ENCODE results near the gene TNRC6B.
A peak's percentile ranks its signal among the peaks of the same experiment; 100 is the strongest.
"Not testable (repeated sequence)": the region's sequence is repeated elsewhere in the genome, so short reads cannot be mapped to it uniquely, and the experiment has no call there.

Gene TNRC6B

GRCh38 chr22:40367342-40367741 lies 189.6 kb downstream of the TNRC6B start:
- H3K9ac ChIP-seq (ENCODE audit: low read depth in 1 of 2, low read length in 2 of 2) = peak overlapping the region in 1 of 2 donors; percentile 45
- H3K4me3 ChIP-seq (ENCODE audit: low read length in 2 of 2) = peak overlapping the region in 1 of 2 donors; percentile 2
- peak overlapping the region in 1 of 2 donors; percentile 28 for H3K27ac ChIP-seq (ENCODE audit: low read depth in 2 of 2, low read length in 2 of 2)
- no peaks in the 10 kb centered on the region for H3K9me3 ChIP-seq (ENCODE audit: control insufficient read depth in 2 of 2, low read length in 2 of 2)
- peaks cover 1 to 19% of the 10 kb centered on the region in 2 donors for H3K4me1 ChIP-seq (ENCODE audit: control insufficient read depth in 2 of 2, insufficient read depth in 2 of 2, low read length in 2 of 2)
- H3K36me3 ChIP-seq (ENCODE audit: control insufficient read depth in 2 of 2, insufficient read depth in 2 of 2, low read length in 2 of 2) = peaks cover 39% of the 10 kb centered on the region in 2 donors
- no peaks in the 10 kb centered on the region for H3K27me3 ChIP-seq (ENCODE audit: control insufficient read depth in 2 of 2, insufficient read depth in 2 of 2, low read length in 2 of 2)

DNA sequence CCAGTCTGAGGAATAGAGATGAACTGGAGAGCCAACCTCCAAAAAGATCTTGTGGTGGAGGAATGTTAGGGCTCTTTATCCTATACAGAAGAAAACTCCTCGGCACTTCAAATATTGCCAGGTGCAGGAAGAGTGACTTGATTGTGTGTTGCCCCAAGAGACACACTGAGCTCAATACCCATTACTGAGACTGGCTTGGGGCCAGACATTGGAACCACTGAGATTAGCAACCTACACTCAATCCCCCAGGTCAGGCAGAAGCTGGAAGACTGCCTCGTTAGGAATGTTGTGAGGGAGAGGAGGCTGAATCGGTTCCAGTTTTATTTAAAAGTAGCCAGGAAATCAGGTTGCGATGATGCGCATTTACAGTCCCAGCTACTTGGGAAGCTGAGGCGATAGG lies 190.3 kb downstream of the TNRC6B start:
- Histone ChIP-seq H3K4me1 (ENCODE audit: control insufficient read depth in 2 of 2, insufficient read depth in 2 of 2, low read length in 2 of 2) (peaks cover 6 to 19% of the 10 kb centered on the region in 2 donors), H3K27me3 (ENCODE audit: control insufficient read depth in 2 of 2, insufficient read depth in 2 of 2, low read length in 2 of 2) (no peaks in the 10 kb centered on the region), H3K4me3 (ENCODE audit: low read length in 2 of 2) (peak overlapping the region in 1 of 2 donors; percentile 2), H3K27ac (ENCODE audit: low read depth in 2 of 2, low read length in 2 of 2) (peak overlapping the region; percentile 25 to 32), H3K9me3 (ENCODE audit: control insufficient read depth in 2 of 2, low read length in 2 of 2) (no peaks in the 10 kb centered on the region), H3K36me3 (ENCODE audit: control insufficient read depth in 2 of 2, insufficient read depth in 2 of 2, low read length in 2 of 2) (peaks cover 32 to 36% of the 10 kb centered on the region in 2 donors), H3K9ac (ENCODE audit: low read depth in 1 of 2, low read length in 2 of 2) (peak overlapping the region in 1 of 2 donors; percentile 45)

DNA sequence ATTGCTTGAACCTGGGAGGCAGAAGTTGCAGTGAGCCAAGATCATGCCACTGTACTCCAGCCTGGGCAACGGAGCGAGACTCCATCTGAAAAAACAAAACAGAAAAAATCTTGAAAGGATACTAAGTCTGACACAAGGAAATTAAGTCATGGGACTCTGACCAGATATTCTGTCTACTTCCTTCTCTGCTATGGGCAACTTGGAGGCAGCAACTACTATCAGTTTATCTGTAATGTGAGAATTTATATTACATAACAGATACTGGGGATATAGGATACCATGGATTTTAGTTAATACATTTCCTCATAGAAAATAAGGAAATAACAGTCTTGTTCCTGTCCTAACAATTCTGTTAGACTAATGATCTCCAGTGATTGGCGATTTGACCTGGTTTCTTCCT lies 191.1 kb downstream of the TNRC6B start:
- Histone ChIP-seq H3K4me1 (ENCODE audit: control insufficient read depth in 2 of 2, insufficient read depth in 2 of 2, low read length in 2 of 2) (peaks cover 6 to 19% of the 10 kb centered on the region in 2 donors), H3K4me3 (ENCODE audit: low read length in 2 of 2) (no peak overlapping the region), H3K9ac (ENCODE audit: low read depth in 1 of 2, low read length in 2 of 2) (no peak overlapping the region), H3K36me3 (ENCODE audit: control insufficient read depth in 2 of 2, insufficient read depth in 2 of 2, low read length in 2 of 2) (peaks cover 30 to 35% of the 10 kb centered on the region in 2 donors), H3K27ac (ENCODE audit: low read depth in 2 of 2, low read length in 2 of 2) (no peak overlapping the region), H3K27me3 (ENCODE audit: control insufficient read depth in 2 of 2, insufficient read depth in 2 of 2, low read length in 2 of 2) (no peaks in the 10 kb centered on the region), H3K9me3 (ENCODE audit: control insufficient read depth in 2 of 2, low read length in 2 of 2) (no peaks in the 10 kb centered on the region)

DNA sequence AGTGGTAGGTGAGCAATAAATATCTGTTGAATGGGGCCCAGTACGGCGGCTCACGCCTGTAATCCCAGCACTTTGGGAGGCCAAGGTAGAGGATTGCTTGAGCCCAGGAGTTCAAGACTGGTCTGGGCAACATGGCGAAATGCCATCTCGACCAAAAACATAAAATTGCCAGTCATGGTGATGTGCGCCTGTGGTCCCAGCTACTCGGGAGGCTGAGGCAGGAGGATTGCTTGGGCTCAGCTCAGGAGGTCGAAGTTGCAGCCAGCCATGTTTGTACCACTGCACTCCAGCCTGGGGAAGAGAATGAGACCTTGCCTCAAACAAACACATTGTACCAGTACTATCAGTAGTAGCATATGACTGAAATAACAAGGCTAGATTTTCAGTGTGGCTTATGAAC lies 196.8 kb downstream of the TNRC6B start:
- H3K27me3 ChIP-seq (ENCODE audit: control insufficient read depth in 2 of 2, insufficient read depth in 2 of 2, low read length in 2 of 2) = no peaks in the 10 kb centered on the region
- H3K36me3 ChIP-seq (ENCODE audit: control insufficient read depth in 2 of 2, insufficient read depth in 2 of 2, low read length in 2 of 2) = peaks cover 6% of the 10 kb centered on the region in 2 donors
- no peaks in the 10 kb centered on the region for H3K9me3 ChIP-seq (ENCODE audit: control insufficient read depth in 2 of 2, low read length in 2 of 2)
- no peak overlapping the region for H3K4me3 ChIP-seq (ENCODE audit: low read length in 2 of 2)
- no peak overlapping the region for H3K27ac ChIP-seq (ENCODE audit: low read depth in 2 of 2, low read length in 2 of 2)
- H3K4me1 ChIP-seq (ENCODE audit: control insufficient read depth in 2 of 2, insufficient read depth in 2 of 2, low read length in 2 of 2) = peaks cover 3 to 6% of the 10 kb centered on the region in 2 donors
- no peak overlapping the region for H3K9ac ChIP-seq (ENCODE audit: low read depth in 1 of 2, low read length in 2 of 2)

DNA sequence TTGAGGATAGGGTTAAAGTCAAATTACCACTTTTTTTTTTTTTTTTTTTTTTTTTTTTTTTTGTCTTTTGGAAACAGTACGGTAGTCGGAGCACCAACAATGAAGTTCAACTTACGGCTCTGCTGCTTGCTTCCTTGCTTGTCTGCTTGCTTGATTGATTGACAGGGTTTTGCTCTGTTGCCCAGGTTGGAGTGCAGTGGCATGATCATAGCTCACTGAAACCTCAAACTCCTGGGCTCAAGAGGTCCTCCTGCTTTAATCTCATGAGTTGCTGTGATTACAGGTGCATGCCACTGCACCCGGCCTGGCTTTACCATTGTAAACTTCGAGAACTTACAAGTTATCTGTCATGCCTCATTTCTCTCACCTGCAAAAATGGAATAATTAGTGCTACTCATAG lies 198.4 kb downstream of the TNRC6B start:
- no peaks in the 10 kb centered on the region for H3K9me3 ChIP-seq (ENCODE audit: control insufficient read depth in 2 of 2, low read length in 2 of 2)
- no peak overlapping the region for H3K4me3 ChIP-seq (ENCODE audit: low read length in 2 of 2)
- no peak overlapping the region for H3K27ac ChIP-seq (ENCODE audit: low read depth in 2 of 2, low read length in 2 of 2)
- H3K36me3 ChIP-seq (ENCODE audit: control insufficient read depth in 2 of 2, insufficient read depth in 2 of 2, low read length in 2 of 2) = peaks cover 6% of the 10 kb centered on the region in 2 donors
- no peaks in the 10 kb centered on the region for H3K27me3 ChIP-seq (ENCODE audit: control insufficient read depth in 2 of 2, insufficient read depth in 2 of 2, low read length in 2 of 2)
- H3K9ac ChIP-seq (ENCODE audit: low read depth in 1 of 2, low read length in 2 of 2) = no peak overlapping the region
- peaks cover 3 to 6% of the 10 kb centered on the region in 2 donors for H3K4me1 ChIP-seq (ENCODE audit: control insufficient read depth in 2 of 2, insufficient read depth in 2 of 2, low read length in 2 of 2)

DNA sequence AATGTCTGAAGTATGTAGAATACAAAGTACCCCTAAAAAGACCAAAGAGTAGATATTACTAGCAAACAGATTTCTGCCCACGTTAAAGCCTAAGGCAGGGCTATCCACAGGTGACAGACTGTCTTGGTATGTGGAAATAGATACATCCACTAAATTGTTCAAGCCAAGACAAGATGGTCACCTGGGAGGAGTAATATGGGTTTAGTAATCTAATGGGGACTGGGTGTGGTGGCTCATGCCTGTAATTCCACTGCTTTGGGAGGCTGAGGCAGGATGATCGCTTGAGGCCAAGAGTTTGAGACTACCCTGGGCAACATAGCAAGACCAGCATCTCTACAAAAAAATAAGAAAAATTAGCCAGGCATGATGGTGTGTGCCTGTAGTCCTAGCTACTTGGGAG lies 200.2 kb downstream of the TNRC6B start:
- H3K27ac ChIP-seq (ENCODE audit: low read depth in 2 of 2, low read length in 2 of 2) = no peak overlapping the region

GRCh38 chr22:40378448-40378847 lies 200.7 kb downstream of the TNRC6B start:
- not testable (repeated sequence) for H3K4me1 ChIP-seq (ENCODE audit: control insufficient read depth in 2 of 2, insufficient read depth in 2 of 2, low read length in 2 of 2); H3K9ac ChIP-seq (ENCODE audit: low read depth in 1 of 2, low read length in 2 of 2); H3K27ac ChIP-seq (ENCODE audit: low read depth in 2 of 2, low read length in 2 of 2); H3K4me3 ChIP-seq (ENCODE audit: low read length in 2 of 2); H3K36me3 ChIP-seq (ENCODE audit: control insufficient read depth in 2 of 2, insufficient read depth in 2 of 2, low read length in 2 of 2); H3K27me3 ChIP-seq (ENCODE audit: control insufficient read depth in 2 of 2, insufficient read depth in 2 of 2, low read length in 2 of 2); H3K9me3 ChIP-seq (ENCODE audit: control insufficient read depth in 2 of 2, low read length in 2 of 2)

More for the DNA sequence above, 200.2 kb downstream of the TNRC6B start:
- Histone ChIP-seq H3K27me3 (ENCODE audit: control insufficient read depth in 2 of 2, insufficient read depth in 2 of 2, low read length in 2 of 2) (no peaks in the 10 kb centered on the region), H3K36me3 (ENCODE audit: control insufficient read depth in 2 of 2, insufficient read depth in 2 of 2, low read length in 2 of 2) (peaks cover 3 to 6% of the 10 kb centered on the region in 2 donors), H3K4me1 (ENCODE audit: control insufficient read depth in 2 of 2, insufficient read depth in 2 of 2, low read length in 2 of 2) (peaks cover under 1 to 6% of the 10 kb centered on the region in 2 donors), H3K4me3 (ENCODE audit: low read length in 2 of 2) (no peak overlapping the region), H3K9me3 (ENCODE audit: control insufficient read depth in 2 of 2, low read length in 2 of 2) (no peaks in the 10 kb centered on the region), H3K9ac (ENCODE audit: low read depth in 1 of 2, low read length in 2 of 2) (no peak overlapping the region)

- H3K27ac ChIP-seq (ENCODE audit: low read depth in 2 of 2, low read length in 2 of 2) = no peak overlapping the region
These were observed 203.7 kb downstream of the TNRC6B start for GRCh38 chr22:40381461-40381860.

DNA sequence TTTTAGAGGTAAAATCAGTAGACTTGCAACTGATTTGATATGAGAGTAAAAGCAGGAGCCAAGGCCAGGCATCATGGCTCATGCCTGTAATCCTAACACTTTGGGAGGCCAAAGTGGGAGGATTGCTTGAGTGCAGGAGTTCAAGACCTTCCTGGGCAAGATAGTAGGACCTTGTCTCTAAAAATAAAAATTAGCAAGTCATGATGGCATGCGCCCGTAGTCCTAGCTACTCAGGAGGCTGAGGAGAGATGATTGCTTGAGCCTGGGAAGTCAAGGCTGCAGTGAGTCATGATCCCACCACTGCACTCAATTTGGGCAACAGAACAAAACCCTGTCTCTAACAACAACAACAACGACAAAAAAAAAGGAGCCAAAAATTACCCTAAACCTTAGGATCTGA lies 206.2 kb downstream of the TNRC6B start:
- Histone ChIP-seq H3K4me3 (ENCODE audit: low read length in 2 of 2) (no peak overlapping the region), H3K36me3 (ENCODE audit: control insufficient read depth in 2 of 2, insufficient read depth in 2 of 2, low read length in 2 of 2) (no peaks in the 10 kb centered on the region), H3K27ac (ENCODE audit: low read depth in 2 of 2, low read length in 2 of 2) (no peak overlapping the region), H3K27me3 (ENCODE audit: control insufficient read depth in 2 of 2, insufficient read depth in 2 of 2, low read length in 2 of 2) (no peaks in the 10 kb centered on the region), H3K9me3 (ENCODE audit: control insufficient read depth in 2 of 2, low read length in 2 of 2) (no peaks in the 10 kb centered on the region), H3K4me1 (ENCODE audit: control insufficient read depth in 2 of 2, insufficient read depth in 2 of 2, low read length in 2 of 2) (peaks cover 16 to 45% of the 10 kb centered on the region in 2 donors), H3K9ac (ENCODE audit: low read depth in 1 of 2, low read length in 2 of 2) (no peak overlapping the region)

More at GRCh38 chr22:40381461-40381860, 203.7 kb downstream of the TNRC6B start:
- Histone ChIP-seq H3K4me3 (ENCODE audit: low read length in 2 of 2) (no peak overlapping the region), H3K36me3 (ENCODE audit: control insufficient read depth in 2 of 2, insufficient read depth in 2 of 2, low read length in 2 of 2) (no peaks in the 10 kb centered on the region), H3K9ac (ENCODE audit: low read depth in 1 of 2, low read length in 2 of 2) (no peak overlapping the region), H3K9me3 (ENCODE audit: control insufficient read depth in 2 of 2, low read length in 2 of 2) (no peaks in the 10 kb centered on the region), H3K27me3 (ENCODE audit: control insufficient read depth in 2 of 2, insufficient read depth in 2 of 2, low read length in 2 of 2) (no peaks in the 10 kb centered on the region), H3K4me1 (ENCODE audit: control insufficient read depth in 2 of 2, insufficient read depth in 2 of 2, low read length in 2 of 2) (peaks cover 3 to 23% of the 10 kb centered on the region in 2 donors)

GRCh38 chr22:40385036-40385782 lies 207.5 kb downstream of the TNRC6B start:
- no peaks in the 10 kb centered on the region for H3K27me3 ChIP-seq (ENCODE audit: control insufficient read depth in 2 of 2, insufficient read depth in 2 of 2, low read length in 2 of 2)
- H3K9me3 ChIP-seq (ENCODE audit: control insufficient read depth in 2 of 2, low read length in 2 of 2) = no peaks in the 10 kb centered on the region
- peak overlapping the region; percentile 66 to 84 for H3K27ac ChIP-seq (ENCODE audit: low read depth in 2 of 2, low read length in 2 of 2)
- H3K4me1 ChIP-seq (ENCODE audit: control insufficient read depth in 2 of 2, insufficient read depth in 2 of 2, low read length in 2 of 2) = peaks cover 17 to 47% of the 10 kb centered on the region in 2 donors
- no peaks in the 10 kb centered on the region for H3K36me3 ChIP-seq (ENCODE audit: control insufficient read depth in 2 of 2, insufficient read depth in 2 of 2, low read length in 2 of 2)
- H3K9ac ChIP-seq (ENCODE audit: low read depth in 1 of 2, low read length in 2 of 2) = peak overlapping the region; percentile 1 to 25
- H3K4me3 ChIP-seq (ENCODE audit: low read length in 2 of 2) = peak overlapping the region; percentile 25 to 60
